Osteocyte (in vitro differentiated cells): ENCODE measurements around the gene PKN3. TPM values are rescaled to one million over a fixed set of nuclear protein-coding genes. Genes with fewer than 3 reads are reported as not detected.

Experiments used
- DNase-seq: peaks from one replicate; pipeline ENCODE4 v3.0.0; 2021; ENCODE audit warnings: mixed read lengths; ENCODE audit not compliant: unreplicated experiment; ENCODE audit errors: extremely low spot score
- H3K27ac Mint-ChIP-seq: one replicate; pipeline ENCODE4 v1.8.0; 2021; ENCODE audit warnings: mild to moderate bottlenecking, mixed read lengths; ENCODE audit not compliant: unreplicated experiment
- H3K27me3 Mint-ChIP-seq: one replicate; pipeline ENCODE4 v1.8.0; 2021; ENCODE audit warnings: mixed read lengths; ENCODE audit not compliant: unreplicated experiment
- H3K36me3 Mint-ChIP-seq: one replicate; pipeline ENCODE4 v1.8.0; 2021; ENCODE audit warnings: mixed read lengths; ENCODE audit not compliant: unreplicated experiment
- H3K4me1 Mint-ChIP-seq: one replicate; pipeline ENCODE4 v1.8.0; 2021; ENCODE audit warnings: mixed read lengths; ENCODE audit not compliant: unreplicated experiment
- H3K4me3 Mint-ChIP-seq: one replicate; pipeline ENCODE4 v1.8.0; 2021; ENCODE audit warnings: mild to moderate bottlenecking, moderate library complexity, mixed read lengths; ENCODE audit not compliant: unreplicated experiment
- H3K9me3 Mint-ChIP-seq: one replicate; pipeline ENCODE4 v1.8.0; 2021; ENCODE audit warnings: mixed read lengths; ENCODE audit not compliant: unreplicated experiment
- CTCF ChIP-seq: fragments of 200-600 bp; sonication (generic); IDR thresholded peaks from 2 replicates; pipeline ENCODE4 v1.5.0; 2021; ENCODE audit warnings: antibody characterized with exemption, mild to moderate bottlenecking, moderate library complexity
- total RNA-seq: library from RNA; stranded (reverse); gene quantifications from 2 replicates; pipeline ENCODE4 v1.2.1, GENCODE V29; 2021

PKN3 gene
- total RNA-seq, 1 donor from 2014 or later, result 7.5 TPM

- DNase-seq, result no peak
- peak overlapping the region; percentile 94 for H3K4me3 Mint-ChIP-seq
- H3K27ac Mint-ChIP-seq, result peak overlapping the region; percentile 93
- H3K4me1 Mint-ChIP-seq, result peaks cover 41% of the 10 kb centered on the region
- H3K36me3 Mint-ChIP-seq, result no peaks in the 10 kb centered on the region
- no peak for TF ChIP-seq CTCF
- no peaks in the 10 kb centered on the region for H3K9me3 Mint-ChIP-seq
- no peaks in the 10 kb centered on the region for H3K27me3 Mint-ChIP-seq
Measured at GRCh38 chr9:128683340-128684064, 18.8 kb upstream of the PKN3 start.

DNA sequence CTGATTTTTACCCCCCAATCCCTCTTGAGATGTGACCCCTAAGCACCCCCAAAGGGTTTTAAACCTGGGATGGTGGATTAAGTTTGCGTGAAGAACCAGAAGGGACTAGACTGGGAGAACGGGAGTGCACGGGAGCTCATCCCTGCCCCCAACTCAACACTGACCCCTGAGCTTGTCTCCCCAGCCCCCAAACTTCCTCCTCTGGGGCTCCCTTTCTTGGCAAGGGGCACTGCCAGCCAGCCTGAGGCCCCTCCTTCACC is 18.3 kb upstream of the PKN3 start:
- DNase-seq, result no peak
- Mint-ChIP-seq H3K27ac (peak overlapping the region; percentile 93), H3K4me1 (peaks cover 41% of the 10 kb centered on the region), H3K36me3 (no peaks in the 10 kb centered on the region), H3K4me3 (peak overlapping the region; percentile 94), H3K27me3 (no peaks in the 10 kb centered on the region), H3K9me3 (no peaks in the 10 kb centered on the region)
- TF ChIP-seq CTCF, result no peak

DNA sequence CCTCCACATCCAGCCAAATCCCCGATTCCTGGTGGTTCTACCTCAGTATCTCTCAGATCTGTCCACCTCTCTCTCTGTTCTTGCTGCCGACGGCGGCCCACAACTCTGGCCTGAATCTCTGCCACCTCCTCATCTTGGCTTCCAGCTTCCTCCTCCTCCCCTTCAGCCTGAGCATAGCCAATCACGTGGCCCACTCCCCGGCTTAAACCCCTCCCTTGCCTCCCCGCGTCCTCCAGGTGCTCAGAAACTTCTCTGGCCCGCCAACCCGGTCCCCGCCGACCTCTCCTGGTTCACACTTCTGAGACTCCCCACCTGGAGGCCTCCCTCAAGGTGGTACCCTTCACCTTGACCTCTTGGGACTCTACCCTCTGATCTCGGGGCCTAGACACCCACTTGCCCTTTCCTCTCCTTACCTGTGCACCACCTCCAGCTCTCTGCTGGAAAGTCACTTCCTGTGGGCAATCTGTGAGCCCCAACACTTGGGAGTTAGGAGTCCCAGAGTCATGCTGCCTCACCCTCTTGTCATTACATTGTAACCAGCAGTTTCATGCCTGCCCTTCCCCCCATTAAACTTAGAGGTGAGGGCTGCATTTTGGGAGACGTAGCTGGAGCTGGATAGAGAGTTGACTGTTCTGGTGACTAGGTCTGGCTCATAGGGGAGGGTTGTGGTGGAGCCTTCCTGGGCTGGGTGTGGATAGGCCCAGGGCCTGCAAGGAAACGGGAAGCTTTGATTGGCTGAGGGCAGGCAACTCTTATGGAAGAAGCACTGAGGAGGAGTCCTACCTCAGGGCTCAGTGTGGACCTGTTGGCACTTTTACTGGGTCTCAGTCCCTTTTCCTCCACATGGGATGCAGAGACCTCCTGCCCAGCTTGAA is 17.7 kb upstream of the PKN3 start:
- Mint-ChIP-seq H3K4me1 (peaks cover 41% of the 10 kb centered on the region), H3K9me3 (no peaks in the 10 kb centered on the region), H3K27ac (peak overlapping the region; percentile 93), H3K4me3 (peak overlapping the region; percentile 94), H3K27me3 (no peaks in the 10 kb centered on the region), H3K36me3 (no peaks in the 10 kb centered on the region)
- TF ChIP-seq CTCF, result no peak
- no peak for DNase-seq

DNA sequence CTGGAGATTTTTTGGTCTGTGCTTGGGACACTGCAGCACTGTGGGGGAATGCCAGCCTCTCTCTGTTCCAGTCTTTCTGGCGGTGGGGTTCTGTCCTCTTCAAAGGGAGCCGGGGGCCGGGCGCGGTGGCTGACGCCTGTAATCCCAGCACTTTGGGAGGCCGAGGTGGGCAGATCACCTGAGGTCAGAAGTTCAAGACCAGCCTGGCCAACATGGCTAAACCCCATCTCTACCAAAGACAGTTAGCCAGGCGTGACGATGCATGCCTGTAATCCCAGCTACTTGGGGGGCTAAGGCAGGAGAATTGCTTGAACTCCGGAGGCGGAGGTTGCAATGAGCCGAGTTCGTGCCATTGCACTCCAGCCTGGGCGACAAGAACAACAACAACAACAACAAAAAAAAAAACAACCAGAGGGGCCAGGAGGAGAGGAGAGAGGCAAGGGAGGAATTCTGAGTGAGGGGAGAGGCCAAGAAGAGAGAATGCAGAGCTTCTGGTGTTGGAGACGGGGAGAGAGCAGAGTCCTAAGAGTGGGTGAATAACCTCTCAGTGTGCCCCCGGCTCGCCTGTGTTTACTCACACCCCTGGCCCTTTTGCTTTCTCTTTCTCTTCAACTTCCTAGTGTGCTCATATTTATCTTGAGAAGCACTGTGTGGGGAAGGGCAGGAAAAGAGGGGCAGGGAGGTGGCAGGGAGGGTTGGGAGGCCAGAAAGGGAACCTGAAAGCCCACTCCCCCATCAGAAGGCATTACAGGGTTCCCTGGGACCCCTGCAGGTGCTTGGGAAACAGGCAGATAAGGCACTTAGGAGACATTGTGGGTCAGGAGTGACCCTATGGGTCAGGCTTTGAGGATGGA is 16.4 kb upstream of the PKN3 start:
- Mint-ChIP-seq H3K9me3 (no peaks in the 10 kb centered on the region), H3K27me3 (no peaks in the 10 kb centered on the region), H3K4me1 (peaks cover 43% of the 10 kb centered on the region), H3K27ac (peak overlapping the region; percentile 93), H3K36me3 (peaks cover 2% of the 10 kb centered on the region), H3K4me3 (peak overlapping the region; percentile 40)
- no peak for TF ChIP-seq CTCF
- no peak for DNase-seq
